ENCODE results near the gene OR13C9.

DNA sequence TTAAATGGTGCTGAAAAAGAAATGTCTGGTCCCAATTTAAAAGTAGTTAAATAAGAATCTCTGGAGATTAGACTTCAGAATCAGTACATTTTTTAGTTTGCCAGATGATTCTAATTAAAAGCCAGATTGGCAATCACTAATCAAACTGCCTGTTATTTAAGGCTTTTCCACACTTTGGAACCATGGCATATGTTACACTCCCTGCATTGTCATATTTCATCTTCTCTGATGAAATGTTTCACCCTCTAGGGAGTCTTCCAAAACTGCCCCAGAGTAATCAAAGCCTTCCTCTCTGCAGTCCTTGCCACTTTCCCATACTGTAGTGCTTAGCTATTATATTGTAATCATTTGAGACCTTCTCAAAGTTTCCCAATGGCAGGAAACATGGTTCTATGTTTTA, 17.5 kb upstream of the OR13C9 start:
- TF ChIP-seq, protein P1, sequence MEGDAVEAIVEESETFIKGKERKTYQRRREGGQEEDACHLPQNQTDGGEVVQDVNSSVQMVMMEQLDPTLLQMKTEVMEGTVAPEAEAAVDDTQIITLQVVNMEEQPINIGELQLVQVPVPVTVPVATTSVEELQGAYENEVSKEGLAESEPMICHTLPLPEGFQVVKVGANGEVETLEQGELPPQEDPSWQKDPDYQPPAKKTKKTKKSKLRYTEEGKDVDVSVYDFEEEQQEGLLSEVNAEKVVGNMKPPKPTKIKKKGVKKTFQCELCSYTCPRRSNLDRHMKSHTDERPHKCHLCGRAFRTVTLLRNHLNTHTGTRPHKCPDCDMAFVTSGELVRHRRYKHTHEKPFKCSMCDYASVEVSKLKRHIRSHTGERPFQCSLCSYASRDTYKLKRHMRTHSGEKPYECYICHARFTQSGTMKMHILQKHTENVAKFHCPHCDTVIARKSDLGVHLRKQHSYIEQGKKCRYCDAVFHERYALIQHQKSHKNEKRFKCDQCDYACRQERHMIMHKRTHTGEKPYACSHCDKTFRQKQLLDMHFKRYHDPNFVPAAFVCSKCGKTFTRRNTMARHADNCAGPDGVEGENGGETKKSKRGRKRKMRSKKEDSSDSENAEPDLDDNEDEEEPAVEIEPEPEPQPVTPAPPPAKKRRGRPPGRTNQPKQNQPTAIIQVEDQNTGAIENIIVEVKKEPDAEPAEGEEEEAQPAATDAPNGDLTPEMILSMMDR (IDR thresholded peaks at IDR 0.05) = no peak
- no peak for TF ChIP-seq POLR2AphosphoS5 (IDR thresholded peaks at IDR 0.05; ENCODE audit: low read depth, low read length)
- no peak for TF ChIP-seq TCF7L2 (IDR thresholded peaks at IDR 0.05; ENCODE audit: low read depth, low read length)
- no peak for TF ChIP-seq SIN3A (IDR thresholded peaks at IDR 0.05; ENCODE audit: borderline replicate concordance, insufficient read depth, low read depth, low read length)
